22Rv1 (cell line): ENCODE measurements around the gene DIO1.

Experiments
- ZFX ChIP-seq: fragments of 450-650 bp; IDR thresholded peaks from 2 replicates; pipeline ENCODE4 v1.6.1; 2017; ENCODE audit warnings: antibody characterized with exemption, borderline replicate concordance
- TF ChIP-seq, protein P1 (sequence below): fragments of 450-650 bp; IDR thresholded peaks from 2 replicates; pipeline ENCODE4 v1.5.1; 2017; ENCODE audit warnings: mild to moderate bottlenecking

DNA sequence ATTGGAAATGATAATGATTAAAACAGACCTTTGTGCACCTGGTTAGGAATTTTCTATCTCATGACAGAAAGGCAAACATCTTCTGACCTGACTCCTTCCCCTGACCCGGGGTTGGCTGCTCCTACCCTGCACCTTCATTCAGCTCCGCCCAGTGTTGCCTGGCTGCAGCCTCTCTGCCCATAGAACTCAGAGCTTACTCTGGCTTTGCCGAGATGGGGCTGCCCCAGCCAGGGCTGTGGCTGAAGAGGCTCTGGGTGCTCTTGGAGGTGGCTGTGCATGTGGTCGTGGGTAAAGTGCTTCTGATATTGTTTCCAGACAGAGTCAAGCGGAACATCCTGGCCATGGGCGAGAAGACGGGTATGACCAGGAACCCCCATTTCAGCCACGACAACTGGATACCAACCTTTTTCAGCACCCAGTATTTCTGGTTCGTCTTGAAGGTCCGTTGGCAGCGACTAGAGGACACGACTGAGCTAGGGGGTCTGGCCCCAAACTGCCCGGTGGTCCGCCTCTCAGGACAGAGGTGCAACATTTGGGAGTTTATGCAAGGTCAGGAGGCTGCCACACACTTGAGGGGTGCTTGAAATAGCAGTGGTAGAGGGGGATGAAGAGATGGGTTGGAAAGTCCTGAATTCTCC is at the start of gene DIO1:
- TF ChIP-seq, protein P1, sequence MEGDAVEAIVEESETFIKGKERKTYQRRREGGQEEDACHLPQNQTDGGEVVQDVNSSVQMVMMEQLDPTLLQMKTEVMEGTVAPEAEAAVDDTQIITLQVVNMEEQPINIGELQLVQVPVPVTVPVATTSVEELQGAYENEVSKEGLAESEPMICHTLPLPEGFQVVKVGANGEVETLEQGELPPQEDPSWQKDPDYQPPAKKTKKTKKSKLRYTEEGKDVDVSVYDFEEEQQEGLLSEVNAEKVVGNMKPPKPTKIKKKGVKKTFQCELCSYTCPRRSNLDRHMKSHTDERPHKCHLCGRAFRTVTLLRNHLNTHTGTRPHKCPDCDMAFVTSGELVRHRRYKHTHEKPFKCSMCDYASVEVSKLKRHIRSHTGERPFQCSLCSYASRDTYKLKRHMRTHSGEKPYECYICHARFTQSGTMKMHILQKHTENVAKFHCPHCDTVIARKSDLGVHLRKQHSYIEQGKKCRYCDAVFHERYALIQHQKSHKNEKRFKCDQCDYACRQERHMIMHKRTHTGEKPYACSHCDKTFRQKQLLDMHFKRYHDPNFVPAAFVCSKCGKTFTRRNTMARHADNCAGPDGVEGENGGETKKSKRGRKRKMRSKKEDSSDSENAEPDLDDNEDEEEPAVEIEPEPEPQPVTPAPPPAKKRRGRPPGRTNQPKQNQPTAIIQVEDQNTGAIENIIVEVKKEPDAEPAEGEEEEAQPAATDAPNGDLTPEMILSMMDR: no peak
- TF ChIP-seq ZFX: no peak
